ENCODE results near the gene CCDC78.

GRCh38 chr16:725041-725376, 1.2 kb downstream of the CCDC78 start:
- TF ChIP-seq, protein P1, sequence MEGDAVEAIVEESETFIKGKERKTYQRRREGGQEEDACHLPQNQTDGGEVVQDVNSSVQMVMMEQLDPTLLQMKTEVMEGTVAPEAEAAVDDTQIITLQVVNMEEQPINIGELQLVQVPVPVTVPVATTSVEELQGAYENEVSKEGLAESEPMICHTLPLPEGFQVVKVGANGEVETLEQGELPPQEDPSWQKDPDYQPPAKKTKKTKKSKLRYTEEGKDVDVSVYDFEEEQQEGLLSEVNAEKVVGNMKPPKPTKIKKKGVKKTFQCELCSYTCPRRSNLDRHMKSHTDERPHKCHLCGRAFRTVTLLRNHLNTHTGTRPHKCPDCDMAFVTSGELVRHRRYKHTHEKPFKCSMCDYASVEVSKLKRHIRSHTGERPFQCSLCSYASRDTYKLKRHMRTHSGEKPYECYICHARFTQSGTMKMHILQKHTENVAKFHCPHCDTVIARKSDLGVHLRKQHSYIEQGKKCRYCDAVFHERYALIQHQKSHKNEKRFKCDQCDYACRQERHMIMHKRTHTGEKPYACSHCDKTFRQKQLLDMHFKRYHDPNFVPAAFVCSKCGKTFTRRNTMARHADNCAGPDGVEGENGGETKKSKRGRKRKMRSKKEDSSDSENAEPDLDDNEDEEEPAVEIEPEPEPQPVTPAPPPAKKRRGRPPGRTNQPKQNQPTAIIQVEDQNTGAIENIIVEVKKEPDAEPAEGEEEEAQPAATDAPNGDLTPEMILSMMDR (IDR thresholded peaks at IDR 0.05), result no peak
- TF ChIP-seq POLR2A (IDR thresholded peaks at IDR 0.05) (no peak), POLR2AphosphoS5 (IDR thresholded peaks at IDR 0.05) (no peak), EP300 (IDR thresholded peaks at IDR 0.05) (no peak)
